Adrenal gland (tissue), 5 donors: Measurements from ENCODE around the gene SUPT4H1.
A peak's percentile ranks its signal among the peaks of the same experiment; 100 is the strongest.

Source experiments
- CTCF ChIP-seq, 6 experiments: fragments of 450-650 bp in 4 of 6; fragments of 200-600 bp in 2 of 6; sonication (generic) in 1 of 6; IDR thresholded peaks; 1 replicate in 5 of 6; 2 replicates in 1 of 6; pipeline versions ENCODE4 v1.5.1 to v1.8.0; 2016 to 2021; ENCODE audit warnings: antibody characterized with exemption in 6 of 6, mild to moderate bottlenecking in 2 of 6, moderate library complexity in 1 of 6
- POLR2A ChIP-seq, 2 donors: fragments of 450-650 bp; IDR thresholded peaks; one replicate each; pipeline ENCODE4 v1.6.1; 2017; ENCODE audit warnings: antibody characterized with exemption in 2 of 2, mild to moderate bottlenecking in 2 of 2, moderate library complexity in 1 of 2
- donor health status: DM: no; HTN: no; CAD: no.

DNA sequence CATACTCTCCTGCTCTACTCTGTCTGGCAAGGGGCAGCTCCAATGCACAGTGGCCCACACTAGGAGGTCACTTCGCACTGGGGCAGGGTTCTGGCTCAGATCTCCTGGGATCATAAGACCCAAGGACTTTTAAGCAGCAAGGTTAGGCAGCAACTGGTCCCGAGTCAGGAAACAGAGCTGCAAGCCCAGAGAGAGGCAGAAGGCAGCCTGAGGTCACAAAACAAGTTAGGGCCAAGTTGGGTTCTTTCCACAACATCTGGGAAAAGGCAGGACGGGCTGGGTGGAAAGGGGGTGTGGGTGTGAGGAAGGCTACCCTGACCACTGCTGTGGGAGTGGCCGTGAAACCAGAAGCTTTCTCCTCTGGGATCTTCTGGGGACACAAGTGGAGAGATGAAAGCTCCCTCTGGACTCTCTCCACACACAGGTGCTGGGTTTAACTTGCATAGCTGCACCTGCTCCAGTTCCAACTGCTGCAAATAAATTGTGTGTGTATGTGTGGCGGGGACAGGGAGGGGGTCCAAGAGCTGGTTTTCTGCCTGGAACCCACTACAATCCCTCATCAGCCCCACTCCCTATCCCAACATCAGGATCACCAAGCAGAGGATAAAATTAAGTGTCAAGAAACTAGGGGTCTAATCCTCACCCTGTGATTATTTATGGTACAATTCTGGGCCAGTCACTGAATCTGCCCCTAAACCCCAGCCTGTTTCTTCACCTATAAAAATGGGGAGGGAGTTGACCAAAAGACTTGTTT lies 15.4 kb downstream of the SUPT4H1 start:
- peak in 1 of 2 donors; percentile 56 for TF ChIP-seq POLR2A (IDR thresholded peaks at IDR 0.05)
- no peak for TF ChIP-seq CTCF (IDR thresholded peaks at IDR 0.05)
